GM12864 (cell line): ENCODE data around the gene FOXN3.

Source experiments
- DNase-seq: peaks from one replicate; pipeline ENCODE4 v3.0.0-alpha.2; 2011; ENCODE audit warnings: low read depth
- H3K4me3 ChIP-seq: 2 replicates; pipeline ENCODE4 v1.5.1; 2011; ENCODE audit warnings: mild to moderate bottlenecking, low read depth, low read length, control low read depth
- CTCF ChIP-seq: IDR thresholded peaks from 2 replicates; pipeline ENCODE4 v1.5.1; 2011; ENCODE audit warnings: low read depth, mild to moderate bottlenecking, moderate library complexity, low read length, control low read depth, inconsistent platforms; ENCODE audit errors: missing control alignments

FOXN3 gene

GRCh38 chr14:89347885-89348284 lies 69.1 kb downstream of the FOXN3 start:
- no peak for DNase-seq
- no peak overlapping the region for H3K4me3 ChIP-seq
- no peak for TF ChIP-seq CTCF

GRCh38 chr14:89344920-89345254 lies 72.1 kb downstream of the FOXN3 start:
- no peak for DNase-seq
- TF ChIP-seq CTCF, result no peak
- H3K4me3 ChIP-seq, result no peak overlapping the region

GRCh38 chr14:89343356-89343755 lies 73.7 kb downstream of the FOXN3 start:
- DNase-seq, result no peak
- no peak overlapping the region for H3K4me3 ChIP-seq
- no peak for TF ChIP-seq CTCF

GRCh38 chr14:89342049-89342448 lies 75.0 kb downstream of the FOXN3 start:
- TF ChIP-seq CTCF, result no peak
- no peak for DNase-seq
- no peak overlapping the region for H3K4me3 ChIP-seq

- no peak for DNase-seq
- H3K4me3 ChIP-seq, result no peak overlapping the region
- TF ChIP-seq CTCF, result no peak
These were observed 76.5 kb downstream of the FOXN3 start for GRCh38 chr14:89340200-89341181.

- no peak overlapping the region for H3K4me3 ChIP-seq
- DNase-seq, result no peak
- TF ChIP-seq CTCF, result no peak
These were observed 77.5 kb downstream of the FOXN3 start for GRCh38 chr14:89339579-89339978.

GRCh38 chr14:89339158-89339557 lies 77.9 kb downstream of the FOXN3 start:
- TF ChIP-seq CTCF, result no peak
- DNase-seq, result no peak
- H3K4me3 ChIP-seq, result no peak overlapping the region
